Vagina (tissue), 2 donors: ENCODE measurements around the gene SH2D7.

ENCODE experiments used
- CTCF ChIP-seq, 3 experiments: fragments of 450-650 bp in 2 of 3; fragments of 200-600 bp in 1 of 3; sonication (generic) in 1 of 3; IDR thresholded peaks; one replicate each; pipeline ENCODE4 v1.5.1; 2017 to 2019; ENCODE audit warnings: antibody characterized with exemption in 3 of 3, mild to moderate bottlenecking in 2 of 3, moderate library complexity in 2 of 3
- POLR2A ChIP-seq, 2 donors: fragments of 450-650 bp; IDR thresholded peaks; one replicate each; pipeline ENCODE4 v1.6.1; 2017; ENCODE audit warnings: antibody characterized with exemption in 2 of 2, mild to moderate bottlenecking in 2 of 2, moderate library complexity in 2 of 2
- POLR2AphosphoS5 ChIP-seq, 2 donors: sonication (generic); formaldehyde crosslinking; IDR thresholded peaks; one replicate each; pipeline ENCODE4 v1.9.0; 2017; ENCODE audit warnings: antibody characterized with exemption in 2 of 2, mild to moderate bottlenecking in 2 of 2, low read depth in 1 of 2; ENCODE audit not compliant: insufficient read depth in 1 of 2

DNA sequence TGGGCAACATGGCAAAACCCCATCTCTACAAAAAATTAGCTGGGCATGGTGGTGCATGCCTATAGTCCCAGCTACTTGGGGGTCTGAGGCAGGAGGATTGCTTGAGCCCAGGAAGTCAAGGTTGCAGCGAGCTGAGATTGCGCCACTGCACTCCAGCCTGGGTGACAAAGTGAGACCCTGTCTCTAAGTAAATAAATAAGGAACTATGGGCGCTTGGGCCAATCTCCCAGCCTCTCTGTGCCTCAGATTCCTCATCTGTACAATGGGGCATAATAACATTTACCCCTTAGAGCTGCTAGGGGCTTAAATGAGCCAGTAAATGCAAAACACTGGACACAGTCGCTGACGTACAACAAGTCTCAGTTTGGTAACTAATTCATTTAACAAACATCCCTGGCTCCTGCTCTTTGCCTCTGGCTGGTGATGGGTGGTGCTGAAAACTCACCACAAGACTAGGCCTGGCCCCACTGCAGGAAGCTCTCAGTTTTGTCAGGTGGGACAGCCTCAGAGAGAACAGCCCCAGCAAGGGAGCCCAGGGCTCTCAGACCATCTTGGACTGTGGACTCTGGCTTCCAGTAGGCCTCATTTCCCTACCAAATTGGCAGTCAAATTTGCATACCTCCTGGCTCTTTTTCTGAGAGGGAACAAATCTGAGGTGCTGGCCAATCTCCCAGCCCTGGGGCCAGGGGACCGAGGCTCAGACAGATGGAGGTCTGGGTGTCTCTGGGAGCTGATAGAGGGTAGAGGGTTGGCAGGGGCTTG lies 8.5 kb upstream of the SH2D7 start:
- no peak for TF ChIP-seq CTCF (IDR thresholded peaks at IDR 0.05)
- no peak for TF ChIP-seq POLR2A (IDR thresholded peaks at IDR 0.05)
- TF ChIP-seq POLR2AphosphoS5 (IDR thresholded peaks at IDR 0.05; ENCODE audit: insufficient read depth in 1 of 2, low read depth in 1 of 2) = no peak
